Erythroblast (primary cell): ENCODE results near the gene DICER1.

Experiments used
- DNase-seq, 2 experiments: peaks; one replicate each; lab custom pipeline; 2025; lab: John Stamatoyannopoulos, UW
- GATA1 ChIP-seq: IDR thresholded peaks from 2 replicates; pipeline ENCODE4 v1.6.1; 2011; ENCODE audit warnings: low read depth, mild to moderate bottlenecking, control low read depth, low read length, moderate library complexity
- POLR2A ChIP-seq: IDR thresholded peaks from 2 replicates; pipeline ENCODE4 v1.6.1; 2011; ENCODE audit warnings: mild to moderate bottlenecking, low read length

DICER1 gene

DNA sequence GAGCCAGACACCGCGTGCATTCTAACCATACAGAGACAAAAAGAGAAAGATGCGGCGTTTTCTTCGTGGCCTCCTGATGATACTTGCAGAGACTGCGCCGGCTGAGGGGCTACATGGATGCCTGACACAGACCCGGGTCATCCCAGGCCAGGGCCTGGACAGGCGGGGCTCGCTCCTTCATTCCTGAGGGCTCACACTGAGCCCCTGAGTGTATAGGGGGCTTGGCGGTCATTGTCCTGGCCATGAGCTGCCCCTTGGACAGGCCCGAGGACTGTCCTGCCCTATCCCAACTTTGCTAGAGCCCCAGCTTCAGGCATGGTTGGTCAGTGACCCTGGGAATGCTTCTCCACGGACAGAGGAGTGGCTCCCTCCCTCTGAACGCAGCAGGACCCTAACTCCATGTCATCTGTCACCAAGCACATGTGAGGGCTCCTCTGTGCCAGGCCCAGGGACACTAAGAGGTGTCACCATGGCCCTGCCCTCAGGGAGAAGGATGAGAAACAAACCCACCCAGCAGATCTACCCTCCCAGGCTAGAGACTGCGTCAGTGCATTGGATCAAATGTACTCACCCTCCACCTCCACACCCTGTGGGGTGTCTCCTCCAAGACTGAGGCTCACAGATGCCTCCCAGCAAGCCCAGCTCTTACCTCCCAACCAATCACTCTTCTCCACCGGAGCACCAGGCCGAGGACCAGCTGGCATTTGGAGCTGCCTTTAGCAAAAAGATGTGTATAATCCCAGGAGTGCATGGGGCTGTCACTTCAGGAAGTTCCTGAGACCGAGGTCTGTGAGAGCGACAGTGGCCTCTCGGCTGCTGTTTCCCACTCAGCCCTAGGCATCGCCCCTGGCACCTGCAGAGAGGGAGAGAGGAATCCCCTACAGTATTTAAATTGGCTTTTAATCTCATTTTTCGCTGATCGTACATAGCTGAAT is 102.7 kb downstream of the DICER1 start:
- no peak for TF ChIP-seq GATA1
- no peak for TF ChIP-seq POLR2A
- DNase-seq: no peak

DNA sequence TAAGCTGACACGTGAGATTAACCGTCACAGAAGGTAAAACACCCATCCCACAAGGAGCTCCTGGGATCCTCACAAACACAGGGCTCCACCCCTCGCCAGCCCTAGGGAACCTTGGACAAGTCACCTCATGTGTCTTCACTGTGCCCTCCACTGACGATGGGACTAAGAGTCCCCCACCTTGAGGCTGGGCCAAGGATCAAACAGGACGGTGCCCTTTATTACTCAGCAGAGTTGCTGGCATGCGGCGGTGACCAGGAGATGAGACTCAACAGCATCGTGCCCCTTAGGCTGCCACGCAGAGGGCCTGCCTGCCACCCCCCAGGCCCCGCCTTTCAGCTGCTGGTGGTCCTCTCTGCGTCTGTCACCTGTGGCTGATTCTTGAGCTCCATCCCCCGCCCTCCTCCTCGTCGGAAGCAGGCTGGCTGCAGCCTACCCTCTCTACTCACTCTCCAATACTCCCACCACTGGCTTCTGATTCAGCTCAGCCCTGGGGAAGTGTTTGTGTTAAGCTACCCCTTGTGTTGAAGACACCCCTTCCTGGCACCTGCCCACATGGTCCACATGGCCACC is 105.2 kb downstream of the DICER1 start:
- TF ChIP-seq GATA1 (no peak), POLR2A (no peak)

DNA sequence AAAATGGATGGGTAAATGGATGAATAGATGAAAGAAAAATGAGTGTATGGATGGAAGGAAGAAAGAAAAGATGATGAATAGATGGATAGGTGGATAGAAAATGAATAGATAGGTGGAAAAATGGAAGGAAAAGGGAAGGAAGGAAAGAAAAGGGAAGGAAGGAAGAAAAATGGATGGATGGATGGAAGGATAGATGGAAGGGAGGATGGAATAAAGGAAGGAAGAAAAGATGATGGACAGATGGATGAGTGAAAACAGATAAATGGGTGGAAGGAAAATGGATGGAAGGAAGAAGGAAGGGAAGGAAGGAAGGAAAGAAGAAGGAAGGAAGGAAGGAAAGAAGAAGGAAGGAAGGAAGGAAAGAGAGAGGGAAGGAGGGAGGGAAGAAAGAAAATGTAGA is 107.4 kb downstream of the DICER1 start:
- DNase-seq: no peak

More for the DNA sequence above, 105.2 kb downstream of the DICER1 start:
- DNase-seq: no peak

DNA sequence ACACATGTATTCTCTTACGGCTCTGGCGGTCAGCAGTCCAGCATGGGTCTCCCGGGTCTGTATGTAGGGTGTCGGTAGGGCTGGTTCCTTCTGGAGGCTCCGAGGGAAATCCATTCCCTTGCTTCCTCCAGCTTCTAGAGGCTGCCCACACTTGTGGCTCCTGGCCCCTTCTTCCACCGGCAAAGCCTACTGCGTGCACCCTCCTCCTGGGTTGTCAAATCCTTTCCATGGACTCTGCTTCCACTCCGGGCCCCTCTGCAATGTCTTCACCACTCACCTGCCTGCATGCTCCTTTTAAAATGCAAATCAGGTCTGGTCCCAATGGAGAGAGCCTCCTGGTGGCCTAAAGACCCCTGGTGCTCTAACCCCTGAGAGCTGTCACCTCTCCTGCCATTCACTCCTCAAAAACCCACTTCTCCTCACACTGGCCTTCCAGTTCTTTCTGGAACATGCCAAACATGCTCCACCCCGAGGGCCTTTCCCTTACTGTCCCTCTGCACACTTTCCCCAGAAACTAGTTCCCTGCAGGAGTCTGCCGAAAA is 108.5 kb downstream of the DICER1 start:
- DNase-seq: no peak

More for the DNA sequence above, 107.4 kb downstream of the DICER1 start:
- TF ChIP-seq GATA1 (no peak), POLR2A (no peak)

DNA sequence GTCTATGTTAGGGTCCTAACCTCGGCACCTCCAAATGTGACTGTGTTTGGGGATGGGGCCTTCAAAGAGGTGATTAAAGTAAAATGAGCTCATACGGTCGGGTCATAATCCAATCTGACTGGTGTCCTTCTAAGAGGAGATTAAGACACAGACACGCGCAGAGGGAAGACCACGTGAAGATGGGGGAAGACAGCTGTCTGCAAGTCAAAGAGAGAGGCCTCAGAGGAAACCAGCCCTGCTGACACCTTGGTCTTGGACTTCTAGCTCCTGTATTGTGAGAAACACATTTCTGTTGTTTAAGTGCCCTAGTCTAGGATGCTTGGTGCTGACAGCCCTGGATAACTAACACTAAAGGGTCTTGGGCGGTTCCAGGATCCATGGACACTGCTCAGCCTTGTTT is 109.6 kb downstream of the DICER1 start:
- DNase-seq: no peak
- TF ChIP-seq POLR2A: no peak
- TF ChIP-seq GATA1: no peak

More for the DNA sequence above, 108.5 kb downstream of the DICER1 start:
- TF ChIP-seq GATA1 (no peak), POLR2A (no peak)

DNA sequence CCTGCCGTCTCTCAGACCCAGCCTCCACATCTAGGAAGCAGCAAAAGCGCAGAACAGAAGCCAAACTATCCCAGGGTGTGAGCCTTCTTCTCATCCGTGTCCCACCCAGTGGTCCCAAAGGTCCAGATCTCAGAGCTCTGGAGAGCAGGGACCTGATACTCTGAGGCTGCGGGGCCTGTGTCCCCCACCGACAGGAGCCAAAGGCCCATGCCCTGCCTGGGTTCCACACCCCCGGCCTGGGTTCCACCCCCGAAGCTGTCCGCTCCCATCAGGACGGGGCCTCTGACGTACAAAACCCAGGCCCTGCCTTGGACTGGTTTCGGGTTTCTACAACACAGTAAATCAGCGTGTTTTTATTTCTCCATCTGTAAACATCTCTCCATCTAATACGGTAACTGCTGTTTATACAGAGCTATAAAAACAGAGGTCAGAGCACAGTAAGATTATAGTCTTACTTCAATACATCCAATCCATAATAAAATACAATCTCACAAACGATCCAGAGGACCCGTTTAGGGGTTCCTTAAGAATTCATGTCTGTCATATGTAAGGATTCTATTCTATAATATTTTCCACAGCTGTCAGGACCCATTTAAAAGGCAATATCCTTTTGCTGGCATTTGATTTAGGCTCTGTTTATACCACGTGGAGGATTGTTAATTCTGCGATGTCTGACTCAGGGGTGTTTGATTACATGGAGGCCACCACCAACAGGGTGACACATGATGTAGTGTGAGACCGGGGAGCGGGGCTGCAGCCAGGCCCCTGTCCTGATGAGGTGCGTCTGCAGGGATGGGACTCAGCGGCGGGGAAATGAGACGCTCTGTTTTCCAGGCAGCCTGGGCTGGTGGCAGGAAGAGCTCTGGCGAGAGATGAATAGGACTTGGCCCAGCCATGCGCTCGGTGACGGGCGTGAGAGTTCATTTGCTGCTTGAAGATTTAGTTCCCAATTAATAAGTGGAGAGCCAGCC is 110.3 kb downstream of the DICER1 start:
- no peak for TF ChIP-seq GATA1
- no peak for TF ChIP-seq POLR2A
- DNase-seq: no peak

DNA sequence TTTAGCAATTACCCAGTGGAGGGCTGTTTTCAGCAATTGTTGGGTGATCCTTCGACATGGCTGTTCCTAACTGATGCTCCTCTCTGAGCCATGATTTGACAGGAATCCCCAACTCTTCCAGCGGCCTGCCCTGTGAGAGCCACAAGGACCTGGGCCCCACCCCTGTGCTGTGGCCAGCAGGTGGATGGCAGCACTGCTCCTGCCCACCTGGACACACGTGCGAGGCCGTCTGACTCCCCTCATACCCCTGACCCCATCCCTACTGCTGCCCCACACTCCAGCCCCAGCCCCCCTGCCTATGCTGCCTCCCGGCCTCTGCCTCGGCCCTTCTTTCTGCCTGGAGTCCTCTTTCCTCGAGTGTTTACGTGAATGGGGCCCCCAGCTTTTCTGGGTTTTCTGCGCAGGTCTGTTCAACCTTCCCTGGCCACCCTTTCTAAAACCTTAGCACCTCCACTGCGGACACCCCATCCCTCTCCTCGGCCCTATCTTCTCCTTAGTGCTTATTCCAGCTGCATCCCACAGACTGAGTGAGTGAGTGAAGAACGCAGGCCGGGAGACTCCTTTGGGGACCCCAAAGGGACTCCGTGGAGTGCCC is 111.4 kb downstream of the DICER1 start:
- DNase-seq: no peak
- no peak for TF ChIP-seq GATA1
- TF ChIP-seq POLR2A: no peak

DNA sequence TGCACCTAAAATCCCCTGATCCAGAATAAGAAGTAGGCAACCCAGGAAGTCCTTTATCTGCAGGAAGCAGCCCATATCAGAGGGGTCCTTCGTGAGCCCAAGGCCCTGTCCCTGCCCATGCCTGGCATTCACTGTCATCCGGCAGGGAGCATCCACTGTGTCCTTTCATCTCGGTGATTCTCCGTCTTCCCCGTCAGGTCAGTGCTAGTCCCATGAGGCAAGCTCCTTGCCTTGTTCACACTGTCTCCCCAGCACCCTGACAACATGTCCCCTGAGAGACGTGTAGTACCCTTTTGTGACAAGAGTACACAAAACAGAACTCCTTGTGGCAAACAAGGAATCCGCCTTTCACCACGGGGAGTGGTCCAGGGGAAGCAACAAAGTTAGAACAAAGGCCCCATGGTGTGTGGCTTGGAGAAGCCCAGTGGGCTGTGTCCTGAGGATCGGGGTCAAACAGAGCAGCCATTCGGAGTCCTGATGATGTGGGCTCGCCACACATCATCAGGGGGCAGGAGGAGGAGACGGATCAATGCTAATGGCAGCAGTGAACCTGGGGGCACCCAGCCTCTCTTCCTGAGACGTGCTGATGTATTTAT is 112.1 kb downstream of the DICER1 start:
- no peak for TF ChIP-seq GATA1
- TF ChIP-seq POLR2A: no peak
- no peak for DNase-seq

DNA sequence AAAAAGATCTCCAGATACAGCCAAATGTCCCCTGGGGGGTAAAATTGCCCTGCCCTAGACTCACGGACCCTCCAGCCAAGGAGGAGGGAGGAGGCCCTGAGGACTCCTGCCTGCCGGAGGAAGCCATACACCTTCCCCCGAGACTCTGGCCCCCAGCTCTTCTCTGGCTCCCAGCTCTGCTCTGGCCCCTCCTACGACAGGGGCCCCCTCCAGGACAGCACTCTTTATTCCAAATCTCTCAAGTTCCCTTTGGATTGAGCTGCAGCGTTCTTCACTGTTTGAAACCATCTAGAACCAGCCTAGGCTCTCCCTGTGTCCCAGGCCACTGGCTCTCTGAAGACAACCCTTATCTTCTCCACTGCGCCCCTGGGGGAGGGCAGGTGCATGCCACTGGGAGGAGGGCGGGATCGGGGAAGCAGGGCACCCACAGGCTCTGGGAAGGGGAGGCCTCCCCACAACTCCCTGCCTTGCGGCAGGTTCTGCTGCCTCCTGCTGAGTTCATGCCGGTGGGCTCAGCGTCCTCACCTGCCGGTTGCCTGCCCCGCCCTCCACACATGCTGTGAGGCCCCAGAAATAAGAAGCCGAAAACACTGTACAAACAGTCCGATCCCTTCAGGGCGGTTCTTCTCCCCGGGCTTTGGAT is 112.7 kb downstream of the DICER1 start:
- no peak for DNase-seq
- no peak for TF ChIP-seq POLR2A
- no peak for TF ChIP-seq GATA1

DNA sequence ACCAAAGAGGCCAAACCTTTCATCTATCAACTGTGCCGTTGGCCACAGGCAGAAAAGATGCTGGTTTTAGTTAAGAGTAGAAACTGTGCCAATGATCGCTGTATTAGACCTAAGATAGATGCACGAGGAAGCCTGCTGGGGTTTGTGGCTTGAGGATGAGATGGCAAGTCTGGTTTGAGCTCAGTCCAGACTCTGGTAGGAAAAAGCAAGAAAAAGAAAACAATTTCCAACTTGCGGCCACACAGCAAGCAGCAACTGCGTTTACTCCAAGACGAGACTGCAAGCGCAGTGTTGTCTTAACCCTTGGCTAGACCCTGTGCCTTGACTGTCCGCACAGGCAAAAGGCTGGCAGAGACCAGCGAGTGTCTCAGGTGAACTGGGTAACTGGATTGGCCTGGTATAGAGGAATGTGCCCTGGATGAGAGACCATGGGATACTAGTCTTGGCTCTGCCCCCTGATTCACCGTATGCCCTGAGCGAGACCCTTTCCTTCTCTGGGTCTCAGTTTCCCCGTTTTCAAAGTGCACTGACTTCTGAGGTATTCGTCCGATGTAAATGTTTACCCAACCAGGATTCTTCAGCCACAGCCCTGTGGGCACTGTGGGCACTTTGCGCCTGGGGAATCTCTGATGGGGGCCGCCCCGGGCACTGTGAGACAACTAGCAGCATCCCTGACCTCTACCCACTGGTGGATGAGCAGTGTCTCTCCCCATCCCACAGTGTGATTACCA is 113.4 kb downstream of the DICER1 start:
- TF ChIP-seq POLR2A: no peak
- no peak for TF ChIP-seq GATA1
- no peak for DNase-seq

DNA sequence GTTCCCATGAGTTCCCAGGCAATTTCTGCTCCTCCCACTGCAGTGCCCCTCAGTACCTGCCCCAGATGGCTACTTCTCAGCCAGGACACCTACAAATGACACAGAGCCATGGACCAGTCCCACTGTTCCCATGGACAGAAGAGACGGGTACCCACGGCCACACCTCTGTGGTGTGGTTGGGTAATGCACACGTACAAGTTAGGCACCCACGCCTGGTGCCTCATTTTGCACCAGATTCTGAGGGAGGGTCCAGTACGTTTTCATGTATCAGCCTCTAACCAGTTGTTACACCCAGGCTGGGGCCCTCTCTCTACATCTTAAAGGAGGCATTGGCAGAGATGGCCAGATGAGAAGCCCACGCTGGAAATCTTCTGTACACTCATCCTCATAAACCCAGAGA is 114.0 kb downstream of the DICER1 start:
- DNase-seq: no peak
- TF ChIP-seq GATA1: no peak
- TF ChIP-seq POLR2A: no peak

DNA sequence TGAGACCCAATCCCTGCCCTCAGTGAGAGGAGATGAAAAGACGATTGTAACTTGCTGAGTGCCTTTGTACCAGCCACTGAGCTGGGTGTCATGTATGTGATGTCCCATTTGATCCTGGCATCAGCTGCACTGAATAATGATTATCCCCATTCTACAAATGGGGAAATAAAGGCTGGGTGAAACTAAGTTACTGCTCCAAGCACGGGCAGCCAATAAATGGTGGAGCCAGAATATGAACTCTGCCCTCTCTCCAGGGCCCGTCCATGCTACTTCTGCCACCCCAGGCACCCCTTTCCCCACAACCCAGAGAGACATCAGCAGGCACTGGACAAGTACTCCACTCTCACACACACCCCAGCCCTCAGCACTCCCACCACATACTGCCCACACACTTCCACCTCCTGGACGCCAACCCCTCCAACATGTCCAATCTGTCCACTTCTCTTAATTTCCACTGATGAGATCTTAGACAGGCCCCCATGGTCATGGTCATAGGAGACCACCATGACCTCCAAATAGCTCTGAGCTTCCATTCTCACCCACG is 115.8 kb downstream of the DICER1 start:
- DNase-seq: no peak
- TF ChIP-seq GATA1: no peak
- TF ChIP-seq POLR2A: no peak
